HG03457 (cell line): ENCODE data around the gene PPARG.
"Not testable (repeated sequence)": the region's sequence is repeated elsewhere in the genome, so short reads cannot be mapped to it uniquely, and the experiment has no call there.

ENCODE experiments used
- ATAC-seq: cut with Tn5 transposase; IDR thresholded peaks from one replicate; pipeline ENCODE4 v1.9.1; 2021; ENCODE audit warnings: moderate number of reproducible peaks; ENCODE audit not compliant: unreplicated experiment

PPARG gene

DNA sequence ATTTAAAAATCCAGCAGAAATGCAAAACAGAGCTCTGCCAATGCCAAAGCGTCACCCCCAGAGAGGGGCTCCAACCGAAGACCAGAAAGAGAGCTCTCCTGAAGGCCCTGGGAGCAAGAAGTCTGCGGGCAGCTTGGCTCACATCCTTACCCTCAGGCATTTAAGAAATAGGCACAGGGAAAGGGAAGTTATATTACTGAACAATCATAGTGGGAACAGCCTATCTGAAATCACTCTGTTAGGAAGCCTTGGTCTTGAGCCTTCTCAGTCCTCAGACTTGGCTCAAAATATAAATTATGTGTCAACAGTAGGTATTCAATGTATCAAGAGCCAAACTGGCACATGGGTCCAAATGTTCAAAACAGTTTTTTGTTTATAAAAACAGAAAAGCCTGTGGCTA is 10.3 kb upstream of the PPARG start:
- no peak for ATAC-seq

DNA sequence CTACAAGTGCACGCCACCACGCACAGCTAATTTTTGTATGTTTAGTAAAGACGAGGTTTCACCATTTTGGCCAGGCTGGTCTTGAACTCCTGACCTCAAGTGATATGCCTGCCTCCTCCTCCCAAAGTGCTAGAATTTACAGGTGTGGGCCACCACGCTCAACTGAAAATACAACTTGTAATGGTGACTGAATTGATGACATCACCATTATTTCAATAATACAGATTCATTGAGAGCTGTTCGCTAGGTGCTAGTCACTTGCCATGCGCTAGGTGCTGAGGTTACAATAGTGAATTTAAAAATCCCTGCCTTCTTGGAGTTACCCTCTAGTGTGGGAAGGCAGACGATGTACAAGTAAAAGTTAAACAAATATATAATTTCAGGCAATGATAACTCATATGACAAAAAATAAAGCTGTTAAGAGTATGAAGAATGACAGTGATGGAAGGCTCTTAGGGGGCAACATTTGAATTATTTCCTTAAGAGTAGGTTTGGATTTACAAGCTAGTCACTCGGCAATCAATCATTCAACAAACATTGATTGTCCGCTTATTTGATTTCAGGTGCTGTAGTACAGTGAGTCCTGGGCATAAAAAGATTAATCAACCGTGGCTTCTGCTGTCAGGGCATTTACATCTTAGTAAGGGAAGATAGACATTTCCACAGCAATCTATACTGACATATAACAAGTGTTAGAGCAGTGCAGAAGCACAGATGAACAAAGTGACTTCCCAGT is 9.1 kb upstream of the PPARG start:
- no peak for ATAC-seq

DNA sequence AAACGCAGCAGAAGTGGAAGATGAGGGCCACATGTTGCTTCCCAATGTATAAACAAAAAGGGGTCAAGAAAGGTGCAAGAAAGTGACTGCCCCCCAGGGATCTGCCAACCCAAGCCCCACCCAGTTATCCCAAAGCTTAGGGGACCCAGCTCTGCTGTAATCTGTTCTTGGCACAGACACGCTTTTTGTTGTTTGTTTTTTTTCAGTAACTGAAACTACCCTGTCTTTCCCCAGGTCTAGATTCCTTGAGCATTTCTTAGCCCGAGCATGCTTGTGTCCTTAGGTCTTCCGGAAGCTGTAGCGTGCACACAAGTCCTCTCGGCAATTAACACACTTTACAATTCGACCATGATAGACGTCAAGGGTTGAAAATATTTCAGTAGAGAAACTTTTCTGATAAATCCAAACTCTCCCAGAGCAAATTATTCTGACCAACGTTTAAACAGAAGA is 8.5 kb upstream of the PPARG start:
- no peak for ATAC-seq

DNA sequence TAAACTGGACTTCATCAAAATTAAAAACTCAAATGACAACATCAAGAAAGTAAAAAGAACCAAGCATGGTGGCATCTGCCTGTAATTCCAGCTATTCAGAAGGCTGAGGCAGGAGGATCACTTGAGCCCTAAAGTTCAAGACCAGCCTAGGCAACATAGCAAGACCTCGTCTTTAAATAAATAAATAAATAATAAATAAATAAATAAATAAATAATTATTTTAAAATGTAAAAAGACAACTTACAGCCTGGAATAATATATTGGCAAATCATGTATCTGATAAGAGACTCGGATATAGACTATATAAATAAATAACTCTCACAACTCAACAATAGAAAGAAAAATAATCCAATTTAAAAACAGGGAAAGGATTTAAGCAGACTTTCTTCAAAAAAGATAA is 4.3 kb upstream of the PPARG start:
- ATAC-seq: no peak

DNA sequence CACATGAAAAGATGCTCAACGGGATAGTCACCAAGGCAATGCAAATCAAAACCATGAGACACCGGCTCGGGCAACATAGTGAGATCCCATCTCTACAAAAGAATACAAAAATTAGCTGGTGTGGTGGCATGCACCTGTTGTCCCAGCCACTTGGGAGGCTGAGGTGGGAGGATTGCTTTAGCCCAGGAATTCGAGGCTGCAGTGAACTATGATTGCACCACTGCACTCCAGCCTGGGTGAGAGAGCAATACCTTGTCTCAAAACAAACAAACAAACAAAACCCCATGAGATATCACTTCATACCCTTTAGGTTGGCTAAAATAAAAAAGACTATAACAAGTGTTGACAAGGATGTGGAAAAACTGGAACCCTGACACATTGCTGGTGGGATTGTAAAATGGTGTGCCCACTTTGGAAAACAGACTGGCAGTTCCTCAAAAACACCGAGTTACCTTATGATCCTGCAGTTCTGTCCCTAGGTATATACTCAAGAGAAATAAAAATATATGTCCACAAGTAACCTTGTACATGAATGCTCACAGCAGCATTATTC is 3.8 kb upstream of the PPARG start:
- ATAC-seq: no peak

DNA sequence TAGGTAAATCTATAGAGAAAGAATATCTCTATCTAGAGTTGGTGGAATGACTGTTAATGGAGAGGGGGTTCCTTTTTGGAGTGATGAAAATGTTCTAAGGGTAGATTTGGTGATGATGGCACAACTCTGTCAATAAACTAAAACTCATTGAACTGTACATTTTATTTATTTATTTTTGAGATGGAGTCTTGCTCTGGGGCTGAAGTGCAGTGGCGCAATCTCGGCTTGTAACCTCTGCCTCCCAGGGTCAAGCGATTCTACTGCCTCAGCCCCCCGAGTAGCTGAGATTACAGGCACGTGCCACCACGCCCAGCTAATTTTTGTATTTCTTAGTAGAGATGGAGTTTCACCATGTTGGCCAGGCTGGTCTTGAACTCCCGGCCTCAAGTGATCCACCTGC is 3.1 kb upstream of the PPARG start:
- ATAC-seq: not testable (repeated sequence)

DNA sequence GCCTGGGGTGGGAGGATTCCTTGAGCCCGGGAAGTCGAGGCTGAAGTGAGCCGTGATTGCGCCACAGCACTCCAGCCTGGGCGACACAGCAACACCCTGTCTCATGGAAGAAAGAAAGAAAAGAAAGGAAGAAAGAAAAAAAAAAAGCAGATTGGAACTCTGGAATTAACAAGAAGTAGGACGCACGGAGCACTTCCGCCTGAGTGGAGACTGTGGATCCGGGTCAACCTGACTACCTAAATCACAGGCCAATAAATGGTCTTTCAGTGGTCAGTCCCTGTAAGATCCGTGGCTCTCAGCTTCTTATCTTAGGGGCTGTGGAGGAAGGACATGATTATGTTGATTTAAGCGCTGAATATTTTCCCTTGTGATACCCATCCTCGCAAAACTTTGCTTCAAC is 2.4 kb upstream of the PPARG start:
- no peak for ATAC-seq

DNA sequence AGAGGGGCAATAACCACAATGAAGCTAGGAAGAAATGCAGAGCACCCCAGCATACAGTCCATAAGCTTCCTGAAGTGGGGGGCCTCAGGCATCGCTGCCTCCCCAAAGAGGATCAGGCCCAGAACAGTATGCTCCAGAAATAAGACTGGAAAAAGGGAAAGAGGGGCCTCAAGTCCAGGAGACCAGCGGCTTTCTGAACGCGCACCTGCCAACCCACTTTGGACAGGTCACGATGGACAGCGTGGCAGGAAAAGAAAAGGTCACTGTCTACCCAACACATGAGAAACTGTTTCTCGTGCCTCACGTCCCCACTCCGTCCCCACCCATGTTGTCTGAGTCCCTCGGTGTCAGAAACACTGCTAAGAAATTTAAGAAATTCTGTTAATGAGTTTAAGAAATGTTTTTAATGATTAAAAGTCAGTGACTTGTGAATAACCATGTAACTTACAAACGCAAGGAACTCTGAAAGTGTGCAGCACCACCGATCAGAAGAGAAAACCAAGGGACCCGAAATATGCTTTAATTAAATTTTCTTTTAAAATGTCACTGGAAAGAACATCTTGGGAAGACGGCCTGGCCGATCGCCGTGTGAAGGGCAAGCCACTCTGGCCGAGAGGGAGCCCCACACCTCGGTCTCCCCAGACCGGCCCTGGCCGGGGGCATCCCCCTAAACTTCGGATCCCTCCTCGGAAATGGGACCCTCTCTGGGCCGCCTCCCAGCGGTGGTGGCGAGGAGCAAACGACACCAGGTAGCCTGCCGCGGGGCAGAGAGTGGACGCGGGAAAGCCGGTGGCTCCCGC is 1.7 kb upstream of the PPARG start:
- no peak for ATAC-seq

DNA sequence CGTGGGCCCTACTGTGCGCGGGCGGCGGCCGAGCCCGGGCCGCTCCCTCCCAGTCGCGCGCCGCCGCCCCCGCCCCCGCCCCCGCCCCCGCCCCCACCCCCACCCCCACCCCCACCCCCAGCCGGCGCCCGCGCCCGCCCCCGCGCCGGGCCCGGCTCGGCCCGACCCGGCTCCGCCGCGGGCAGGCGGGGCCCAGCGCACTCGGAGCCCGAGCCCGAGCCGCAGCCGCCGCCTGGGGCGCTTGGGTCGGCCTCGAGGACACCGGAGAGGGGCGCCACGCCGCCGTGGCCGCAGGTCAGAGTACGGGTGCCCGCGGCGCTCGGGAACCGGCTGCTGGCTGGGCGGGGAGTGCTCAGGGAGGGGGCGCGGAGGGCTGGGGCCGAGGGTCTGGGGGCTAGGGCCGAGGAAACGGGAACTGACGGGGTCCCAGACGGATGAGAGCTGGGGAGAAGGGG is 1.1 kb upstream of the PPARG start:
- ATAC-seq: no peak

DNA sequence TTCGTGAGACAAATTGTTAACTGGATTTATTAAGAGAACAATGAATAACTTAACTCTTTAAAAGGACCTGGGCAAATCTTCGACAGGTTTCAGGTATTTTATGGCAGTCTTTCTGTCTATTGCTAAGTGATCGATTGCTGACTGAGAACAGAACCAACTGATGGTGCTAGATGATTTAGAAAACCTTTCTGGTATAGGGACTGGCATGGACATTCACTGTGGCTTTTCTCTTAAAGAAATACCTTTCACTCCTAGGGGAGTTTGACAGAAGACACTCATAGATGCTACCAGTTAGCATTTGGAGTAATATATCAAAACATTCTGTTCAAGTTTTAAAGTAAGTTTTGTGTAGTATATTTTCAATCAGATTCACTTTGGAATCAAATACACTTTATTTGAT is 654 bp downstream of the PPARG start:
- ATAC-seq: no peak

DNA sequence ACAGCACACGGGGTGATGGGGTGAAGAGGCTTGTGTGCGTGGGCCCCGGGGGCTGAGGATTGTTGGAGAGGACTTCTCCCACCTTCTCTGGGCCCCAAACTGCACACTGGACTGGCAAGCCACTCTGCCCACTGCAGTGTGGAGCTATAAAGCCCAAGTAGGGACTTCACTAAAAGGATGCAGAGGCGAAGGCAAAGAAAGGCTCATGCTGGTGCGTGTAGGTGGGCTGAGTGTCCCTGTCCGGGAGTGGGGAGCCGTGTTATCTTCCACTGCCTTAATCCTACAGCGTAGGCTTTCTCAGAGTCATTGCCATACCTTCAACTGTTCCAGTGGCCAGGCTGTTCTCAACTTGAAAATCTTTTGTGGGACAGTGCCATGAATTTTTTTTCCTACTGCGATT is 3.9 kb downstream of the PPARG start:
- ATAC-seq: no peak

DNA sequence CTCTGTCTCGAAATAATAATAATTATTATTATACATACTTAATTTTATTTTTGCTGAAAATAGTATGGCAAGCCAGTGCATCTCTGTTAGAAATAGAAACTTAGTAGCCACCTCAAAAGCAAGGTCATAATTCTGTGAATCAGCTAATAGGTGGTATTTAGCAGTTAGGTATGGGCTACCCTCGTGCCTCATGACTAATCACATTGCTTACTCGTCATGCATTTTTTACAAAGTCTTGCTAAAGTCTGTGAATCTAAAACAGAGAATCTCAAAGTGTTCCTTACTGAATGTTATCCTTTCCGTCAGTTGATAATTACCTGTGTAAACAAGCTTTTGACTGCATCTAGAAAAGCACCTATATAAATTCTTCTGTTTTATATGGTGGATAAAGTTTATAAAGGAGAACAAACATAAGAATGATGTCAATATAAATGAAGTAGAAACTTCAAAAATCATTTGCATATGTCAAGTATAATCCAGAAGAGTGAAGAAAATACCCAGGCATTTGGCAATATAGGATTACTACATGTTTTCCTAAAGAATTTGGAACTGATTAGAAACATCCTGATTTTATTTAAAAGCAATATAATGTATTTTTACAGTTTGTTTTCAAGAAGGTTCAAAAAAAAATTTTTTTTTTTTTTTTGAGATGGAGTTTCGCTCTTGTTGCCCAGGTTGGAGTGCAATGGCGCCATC is 6.2 kb downstream of the PPARG start:
- ATAC-seq: no peak

DNA sequence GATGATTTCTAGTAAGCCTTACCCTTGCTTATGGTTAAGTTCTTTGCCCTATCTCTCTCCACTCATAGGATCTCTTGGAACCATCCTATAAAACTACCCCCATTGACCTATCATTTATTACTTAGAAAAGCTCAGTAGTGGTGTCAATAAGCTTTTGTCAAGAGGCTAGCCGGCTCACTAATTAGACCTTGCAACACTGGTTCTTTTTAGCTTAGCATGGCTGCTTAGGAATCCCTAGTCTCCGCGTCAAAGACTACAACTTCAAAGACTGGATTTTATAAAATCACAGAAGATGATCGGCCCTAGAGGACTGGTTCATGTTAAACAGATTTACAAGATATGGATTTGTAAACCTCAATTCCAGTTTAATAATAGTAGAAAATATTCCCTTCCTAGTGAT is 7.6 kb downstream of the PPARG start:
- ATAC-seq: no peak

DNA sequence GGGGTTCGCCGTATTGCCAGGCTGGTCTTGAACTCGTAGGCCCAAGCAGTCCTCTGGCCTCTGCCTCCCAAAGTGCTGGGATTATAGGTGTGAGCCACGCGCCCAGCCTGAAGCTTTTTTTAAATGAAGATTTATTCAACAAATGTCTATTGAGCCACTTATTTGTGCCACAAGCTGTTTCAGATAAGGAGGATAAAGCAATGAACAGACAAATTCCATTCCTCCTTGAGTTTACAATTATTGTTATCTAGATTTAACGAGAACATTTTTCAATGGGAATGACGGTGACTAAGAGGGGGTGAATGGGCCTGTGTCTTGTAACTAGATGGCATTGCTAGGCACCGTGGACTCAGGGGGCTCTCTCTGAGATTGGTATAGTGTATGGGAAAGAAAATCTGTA is 10.2 kb downstream of the PPARG start:
- no peak for ATAC-seq

DNA sequence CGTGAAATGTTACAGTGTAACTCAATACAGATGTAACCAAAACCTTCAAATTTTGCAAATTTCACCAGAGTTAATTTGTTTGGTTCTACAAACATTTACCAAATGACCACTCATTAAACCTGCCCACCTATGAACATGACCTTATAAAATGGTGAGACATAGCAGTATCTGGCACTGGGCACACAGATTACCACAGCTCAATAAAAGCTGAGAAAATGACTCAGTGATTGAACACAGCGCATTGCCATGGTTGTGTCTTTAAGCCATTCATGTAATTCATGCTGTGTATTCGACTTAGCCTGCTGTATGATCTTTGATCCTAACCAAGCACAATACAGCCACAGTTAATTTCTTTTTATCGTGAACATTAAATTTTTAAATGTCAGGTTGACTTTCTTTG is 11.3 kb downstream of the PPARG start:
- no peak for ATAC-seq

DNA sequence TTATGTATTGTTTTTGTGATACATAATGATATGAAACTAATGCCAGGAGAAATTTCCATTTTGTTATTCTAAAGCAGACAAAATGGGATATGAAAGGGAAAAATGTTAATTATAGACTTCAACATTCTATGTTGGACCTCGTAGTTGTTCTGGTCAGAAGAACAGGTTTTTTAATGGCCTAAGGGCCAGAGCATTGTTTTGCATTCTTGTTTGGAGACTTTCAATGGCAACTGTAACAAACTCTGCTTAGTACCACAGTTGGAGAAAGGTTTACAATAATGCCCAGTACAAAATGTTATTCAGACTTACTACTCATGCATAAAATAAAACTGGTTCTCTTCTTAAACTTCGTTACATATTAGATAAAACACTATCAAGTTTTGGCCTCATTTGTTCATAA is 12.2 kb downstream of the PPARG start:
- ATAC-seq: no peak

DNA sequence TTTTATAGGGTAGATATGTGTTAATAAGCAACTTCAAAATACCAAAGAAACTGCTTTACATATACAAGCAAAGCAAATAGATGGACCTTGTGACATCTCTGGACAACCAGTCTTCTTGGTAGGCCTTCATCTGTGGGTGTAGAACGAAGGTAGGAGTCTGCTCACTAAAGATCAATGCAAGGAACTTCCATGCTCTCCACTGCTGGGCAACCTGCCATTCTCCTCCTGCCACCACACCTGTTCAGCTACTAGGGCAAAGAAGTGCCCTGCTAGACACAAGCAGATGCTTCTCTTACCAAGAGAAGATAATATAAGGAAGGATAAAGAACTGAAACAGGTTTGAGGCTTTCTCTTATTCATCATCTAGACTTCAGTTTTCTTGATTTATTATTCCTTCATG is 12.6 kb downstream of the PPARG start:
- ATAC-seq: no peak

DNA sequence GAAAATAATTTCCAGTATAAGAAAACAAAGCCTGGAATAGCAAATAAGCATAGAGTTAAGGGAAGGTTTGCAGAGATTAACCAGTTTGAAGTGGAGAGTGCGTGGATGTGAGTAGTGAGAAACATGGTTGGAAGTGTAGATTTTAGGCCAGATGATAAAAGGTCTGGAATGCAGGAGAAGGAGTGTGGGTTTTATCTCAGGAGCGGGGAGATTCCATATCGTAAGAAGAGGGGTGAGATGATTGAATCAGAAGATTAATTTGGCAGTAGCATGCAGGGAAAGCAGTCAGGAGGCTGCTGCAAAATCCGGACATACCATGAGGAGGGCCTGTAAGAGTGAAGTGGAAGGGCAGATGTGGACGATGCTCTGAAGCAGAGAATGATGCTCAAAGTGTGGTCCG is 13.7 kb downstream of the PPARG start:
- no peak for ATAC-seq

DNA sequence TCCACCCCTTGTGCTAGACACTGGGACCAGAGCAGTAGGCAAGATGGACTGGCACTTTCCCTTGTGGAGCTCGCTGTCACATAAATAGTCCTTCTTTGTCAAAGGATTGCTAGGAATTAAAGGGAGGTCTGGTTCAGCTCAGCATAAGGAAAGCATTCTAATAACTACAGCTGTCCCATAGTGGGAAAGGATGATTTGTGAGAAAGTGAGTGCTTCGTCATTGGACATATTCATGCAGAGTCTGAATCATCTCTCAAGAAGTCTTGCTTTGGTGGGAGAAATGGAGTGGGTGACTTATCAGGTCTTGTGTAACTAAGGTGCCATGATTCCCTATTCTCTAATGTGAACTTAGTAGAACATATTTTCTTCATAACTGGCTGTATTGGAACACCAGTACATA is 14.7 kb downstream of the PPARG start:
- ATAC-seq: no peak

DNA sequence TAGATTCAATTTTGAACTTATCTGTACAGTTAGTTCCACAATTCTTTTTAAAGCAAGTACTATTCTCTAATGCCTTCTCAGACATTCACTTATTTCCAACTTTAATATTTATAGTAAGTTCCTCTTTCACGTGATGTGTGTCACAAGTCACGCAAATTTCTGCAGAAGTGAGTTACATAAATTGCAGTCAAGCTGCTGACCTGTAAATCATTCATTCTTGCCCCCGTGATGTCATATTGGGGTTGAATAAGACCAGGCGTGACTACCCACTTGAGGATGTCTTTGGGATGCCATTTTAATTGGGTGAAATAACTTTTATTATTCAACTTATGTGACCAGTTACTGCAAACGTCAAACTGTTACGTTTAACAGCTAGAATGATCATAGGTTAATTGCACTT is 15.1 kb downstream of the PPARG start:
- no peak for ATAC-seq

DNA sequence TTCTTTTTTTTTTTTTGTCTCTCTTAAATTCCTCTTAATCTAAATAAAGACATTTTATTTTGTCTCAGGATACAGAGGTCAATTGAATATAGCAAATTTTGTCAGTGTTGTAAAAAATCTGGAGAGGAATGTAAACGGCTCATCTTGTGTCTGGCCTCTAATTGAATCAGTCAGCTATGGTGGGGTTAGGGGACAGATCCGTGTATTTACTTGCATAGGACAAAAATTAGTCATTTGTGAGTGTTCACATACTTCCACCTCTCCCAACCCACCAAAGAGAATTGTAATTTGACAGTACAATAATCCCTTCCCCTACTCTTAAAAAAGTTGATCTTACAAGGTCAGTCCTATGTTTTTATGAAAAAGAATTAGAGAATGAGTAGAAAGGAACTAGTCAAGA is 18.3 kb downstream of the PPARG start:
- ATAC-seq: no peak

DNA sequence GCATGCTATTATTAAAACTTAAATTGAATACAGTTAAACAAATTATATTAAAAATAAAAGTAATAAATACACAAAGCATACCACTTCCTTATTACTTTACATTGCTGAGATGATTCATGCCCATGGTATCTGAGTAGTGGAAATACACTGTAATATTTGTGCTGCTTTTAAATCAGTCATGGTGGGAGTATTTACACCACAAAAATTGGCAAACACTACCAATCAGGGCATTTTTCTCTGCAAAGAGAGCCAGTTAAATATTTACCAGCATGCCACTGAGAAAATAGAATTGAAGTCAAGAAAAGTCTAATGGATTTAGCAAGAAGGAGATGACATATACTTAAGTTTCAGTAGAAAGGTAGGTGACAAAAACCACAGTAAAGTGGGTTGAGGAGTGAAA is 19.6 kb downstream of the PPARG start:
- ATAC-seq: no peak
